LHCN-M2 (cell line): Measurements from ENCODE around the gene RNPS1. TPM values are rescaled to one million over a fixed set of nuclear protein-coding genes. Genes with fewer than 3 reads are reported as not detected.
A peak's percentile ranks its signal among the peaks of the same experiment; 100 is the strongest.
"Not testable (repeated sequence)": the region's sequence is repeated elsewhere in the genome, so short reads cannot be mapped to it uniquely, and the experiment has no call there.

Experiments
- DNase-seq: peaks from one replicate; pipeline ENCODE4 v3.0.0-alpha.2; 2012; ENCODE audit warnings: low read depth
- total RNA-seq: library from RNA; depleted of rRNA; stranded (reverse); fragments of >200 nt; gene quantifications from 2 replicates; pipeline ENCODE4 v1.2.3, GENCODE V29; 2014

Gene RNPS1
- total RNA-seq, 1 experiment from 2014 or later, result 175 TPM

- DNase-seq, result no peak
Measured at GRCh38 chr16:2282866-2283555, 15.1 kb upstream of the RNPS1 start.

GRCh38 chr16:2282262-2282661 lies 14.3 kb upstream of the RNPS1 start:
- DNase-seq, result no peak

GRCh38 chr16:2280981-2281542 lies 13.1 kb upstream of the RNPS1 start:
- no peak for DNase-seq

- DNase-seq, result no peak
Measured at GRCh38 chr16:2280461-2280860, 12.5 kb upstream of the RNPS1 start.

- peak; percentile 54 for DNase-seq
Measured at GRCh38 chr16:2278956-2279800, 11.3 kb upstream of the RNPS1 start.

- no peak for DNase-seq
Measured at GRCh38 chr16:2278272-2278608, 10.3 kb upstream of the RNPS1 start.

- DNase-seq, result no peak
Measured at GRCh38 chr16:2277466-2278271, 9.7 kb upstream of the RNPS1 start.

GRCh38 chr16:2276368-2277195 lies 8.7 kb upstream of the RNPS1 start:
- no peak for DNase-seq

GRCh38 chr16:2275476-2276367 lies 7.8 kb upstream of the RNPS1 start:
- DNase-seq, result no peak

- DNase-seq, result no peak
Measured at GRCh38 chr16:2273931-2274330, 6.0 kb upstream of the RNPS1 start.

- no peak for DNase-seq
Measured at GRCh38 chr16:2273484-2273883, 5.6 kb upstream of the RNPS1 start.

GRCh38 chr16:2271848-2272461 lies 4.0 kb upstream of the RNPS1 start:
- DNase-seq, result no peak

GRCh38 chr16:2270588-2271470 lies 2.9 kb upstream of the RNPS1 start:
- no peak for DNase-seq

- DNase-seq, result no peak
Measured at GRCh38 chr16:2270070-2270462, 2.1 kb upstream of the RNPS1 start.

- DNase-seq, result not testable (repeated sequence)
Measured at GRCh38 chr16:2267505-2267912, 417 bp downstream of the RNPS1 start.

- DNase-seq, result peak; percentile 43
Measured at GRCh38 chr16:2266887-2267286, 1.0 kb downstream of the RNPS1 start.

- not testable (repeated sequence) for DNase-seq
Measured at GRCh38 chr16:2263026-2263425, 4.9 kb downstream of the RNPS1 start.

GRCh38 chr16:2260250-2260649 lies 7.7 kb downstream of the RNPS1 start:
- DNase-seq, result no peak
